C4-2B (cell line): ENCODE measurements around the gene PRSS3.

Source experiments
- ZFX ChIP-seq: fragments of 450-650 bp; IDR thresholded peaks from 2 replicates; pipeline ENCODE4 v1.6.1; 2017
- TF ChIP-seq, protein P1 (sequence below): fragments of 450-650 bp; conservative IDR thresholded peaks from 2 replicates; pipeline ENCODE4 v1.5.1; 2017; ENCODE audit warnings: mild to moderate bottlenecking

- TF ChIP-seq, protein P1, sequence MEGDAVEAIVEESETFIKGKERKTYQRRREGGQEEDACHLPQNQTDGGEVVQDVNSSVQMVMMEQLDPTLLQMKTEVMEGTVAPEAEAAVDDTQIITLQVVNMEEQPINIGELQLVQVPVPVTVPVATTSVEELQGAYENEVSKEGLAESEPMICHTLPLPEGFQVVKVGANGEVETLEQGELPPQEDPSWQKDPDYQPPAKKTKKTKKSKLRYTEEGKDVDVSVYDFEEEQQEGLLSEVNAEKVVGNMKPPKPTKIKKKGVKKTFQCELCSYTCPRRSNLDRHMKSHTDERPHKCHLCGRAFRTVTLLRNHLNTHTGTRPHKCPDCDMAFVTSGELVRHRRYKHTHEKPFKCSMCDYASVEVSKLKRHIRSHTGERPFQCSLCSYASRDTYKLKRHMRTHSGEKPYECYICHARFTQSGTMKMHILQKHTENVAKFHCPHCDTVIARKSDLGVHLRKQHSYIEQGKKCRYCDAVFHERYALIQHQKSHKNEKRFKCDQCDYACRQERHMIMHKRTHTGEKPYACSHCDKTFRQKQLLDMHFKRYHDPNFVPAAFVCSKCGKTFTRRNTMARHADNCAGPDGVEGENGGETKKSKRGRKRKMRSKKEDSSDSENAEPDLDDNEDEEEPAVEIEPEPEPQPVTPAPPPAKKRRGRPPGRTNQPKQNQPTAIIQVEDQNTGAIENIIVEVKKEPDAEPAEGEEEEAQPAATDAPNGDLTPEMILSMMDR, result no peak
- TF ChIP-seq ZFX, result no peak
Observed at GRCh38 chr9:33750839-33751339, 44.5 kb upstream of the PRSS3 start.
